ENCODE measurements around the gene GSK3A.

DNA sequence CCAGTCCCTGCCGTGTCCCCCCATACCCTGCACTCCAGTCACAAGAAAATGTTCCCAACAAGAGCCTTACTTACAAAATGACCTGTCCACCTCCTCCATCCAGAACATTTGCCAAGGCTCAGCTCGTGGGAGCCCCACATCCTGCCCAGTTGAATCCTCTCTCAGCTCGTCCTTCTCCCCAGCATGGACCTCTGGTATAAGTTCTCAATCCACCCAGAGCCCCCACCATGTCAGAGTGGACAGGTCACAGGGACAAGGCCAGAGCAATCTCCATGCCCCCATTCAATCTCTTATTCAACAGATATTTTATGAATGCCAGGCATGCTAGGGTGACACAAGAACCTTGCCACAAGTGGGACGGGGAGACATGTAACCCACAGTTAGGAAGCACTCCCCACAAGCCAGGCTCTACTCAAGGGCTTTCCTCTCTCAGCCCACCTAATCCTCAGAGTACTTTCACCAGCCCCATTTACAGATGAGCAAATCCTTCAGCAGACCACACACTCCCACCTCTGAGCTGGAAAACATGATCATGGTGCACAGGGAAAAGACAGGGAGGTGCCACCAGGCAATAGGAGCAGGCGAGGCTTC is 40.0 kb downstream of the GSK3A start:
- TF ChIP-seq, protein P1, sequence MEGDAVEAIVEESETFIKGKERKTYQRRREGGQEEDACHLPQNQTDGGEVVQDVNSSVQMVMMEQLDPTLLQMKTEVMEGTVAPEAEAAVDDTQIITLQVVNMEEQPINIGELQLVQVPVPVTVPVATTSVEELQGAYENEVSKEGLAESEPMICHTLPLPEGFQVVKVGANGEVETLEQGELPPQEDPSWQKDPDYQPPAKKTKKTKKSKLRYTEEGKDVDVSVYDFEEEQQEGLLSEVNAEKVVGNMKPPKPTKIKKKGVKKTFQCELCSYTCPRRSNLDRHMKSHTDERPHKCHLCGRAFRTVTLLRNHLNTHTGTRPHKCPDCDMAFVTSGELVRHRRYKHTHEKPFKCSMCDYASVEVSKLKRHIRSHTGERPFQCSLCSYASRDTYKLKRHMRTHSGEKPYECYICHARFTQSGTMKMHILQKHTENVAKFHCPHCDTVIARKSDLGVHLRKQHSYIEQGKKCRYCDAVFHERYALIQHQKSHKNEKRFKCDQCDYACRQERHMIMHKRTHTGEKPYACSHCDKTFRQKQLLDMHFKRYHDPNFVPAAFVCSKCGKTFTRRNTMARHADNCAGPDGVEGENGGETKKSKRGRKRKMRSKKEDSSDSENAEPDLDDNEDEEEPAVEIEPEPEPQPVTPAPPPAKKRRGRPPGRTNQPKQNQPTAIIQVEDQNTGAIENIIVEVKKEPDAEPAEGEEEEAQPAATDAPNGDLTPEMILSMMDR (IDR thresholded peaks at IDR 0.05) = no peak
- TF ChIP-seq POLR2A (IDR thresholded peaks at IDR 0.05) = no peak
